Measurements from ENCODE around the gene MT1H. TPM values are rescaled to one million over a fixed set of nuclear protein-coding genes. Genes with fewer than 3 reads are reported as not detected.

Gene MT1H
- total RNA-seq, 5 donors from 2014 or later (not counting 1 experiment from before 2014, with no cell fraction given): 1.4 TPM; not detected in 4

DNA sequence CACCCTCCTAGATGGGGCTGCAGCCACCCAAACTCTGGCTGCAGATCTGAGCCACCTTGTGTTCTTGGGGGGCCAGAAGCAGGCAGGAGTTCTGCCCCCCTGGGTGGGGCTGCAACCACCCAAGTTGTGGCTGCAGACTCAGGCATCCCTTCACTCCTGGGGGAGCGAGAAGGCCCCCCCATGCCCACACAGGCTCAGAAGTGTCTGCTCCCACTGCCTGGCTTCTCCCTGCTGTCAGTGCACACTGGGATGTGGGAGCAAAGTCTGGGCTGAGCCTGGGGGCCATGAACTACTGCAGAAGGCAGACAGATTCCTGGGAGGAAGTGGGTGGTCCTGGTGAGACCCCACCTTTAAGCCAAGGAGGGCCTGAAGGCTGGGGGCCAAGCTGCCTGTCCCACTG lies 25.6 kb downstream of the MT1H start:
- Histone ChIP-seq H3K36me3 (ENCODE audit: control insufficient read depth in 2 of 2, extremely low read depth in 1 of 2, insufficient read depth in 1 of 2, low read length in 1 of 2) (no peaks in the 10 kb centered on the region), H3K4me3 (ENCODE audit: control insufficient read depth in 1 of 2, extremely low read depth in 1 of 2, low read length in 1 of 2) (no peak overlapping the region), H3K4me1 (ENCODE audit: control insufficient read depth in 1 of 2, extremely low read depth in 1 of 2, insufficient read depth in 2 of 2, low read length in 2 of 2) (no peaks in the 10 kb centered on the region), H3K9me3 (no peaks in the 10 kb centered on the region), H3K27me3 (replicated peaks in 1 of 2; ENCODE audit: control insufficient read depth in 2 of 2, extremely low read depth in 1 of 2, insufficient read depth in 2 of 2, low read length in 1 of 2) (peaks cover 0 to 14% of the 10 kb centered on the region in 2 experiments), H3K27ac (ENCODE audit: low read length) (no peak overlapping the region)
- Mint-ChIP-seq H3K27me3 (no peaks in the 10 kb centered on the region), H3K4me1 (no peaks in the 10 kb centered on the region), H3K27ac (no peak overlapping the region), H3K4me3 (no peak overlapping the region), H3K36me3 (no peaks in the 10 kb centered on the region), H3K9me3 (peaks cover 0 to 5% (median 0%) of the 10 kb centered on the region in 3 donors)
- WGBS (ENCODE audit: insufficient coverage): 67% methylated on average over 1 of the region's 1 CpG
- ATAC-seq (replicated peaks in 1 of 4): no peak
- POLR2A ChIA-PET: interaction anchor here in 1 of 2 donors (0.6 kb wide), 1 partner anchor 84 kb away, joined by 3 read pairs; no protein-coding TSS in a partner anchor
- DNase-seq: no peak
- CTCF ChIA-PET: no interaction called here

DNA sequence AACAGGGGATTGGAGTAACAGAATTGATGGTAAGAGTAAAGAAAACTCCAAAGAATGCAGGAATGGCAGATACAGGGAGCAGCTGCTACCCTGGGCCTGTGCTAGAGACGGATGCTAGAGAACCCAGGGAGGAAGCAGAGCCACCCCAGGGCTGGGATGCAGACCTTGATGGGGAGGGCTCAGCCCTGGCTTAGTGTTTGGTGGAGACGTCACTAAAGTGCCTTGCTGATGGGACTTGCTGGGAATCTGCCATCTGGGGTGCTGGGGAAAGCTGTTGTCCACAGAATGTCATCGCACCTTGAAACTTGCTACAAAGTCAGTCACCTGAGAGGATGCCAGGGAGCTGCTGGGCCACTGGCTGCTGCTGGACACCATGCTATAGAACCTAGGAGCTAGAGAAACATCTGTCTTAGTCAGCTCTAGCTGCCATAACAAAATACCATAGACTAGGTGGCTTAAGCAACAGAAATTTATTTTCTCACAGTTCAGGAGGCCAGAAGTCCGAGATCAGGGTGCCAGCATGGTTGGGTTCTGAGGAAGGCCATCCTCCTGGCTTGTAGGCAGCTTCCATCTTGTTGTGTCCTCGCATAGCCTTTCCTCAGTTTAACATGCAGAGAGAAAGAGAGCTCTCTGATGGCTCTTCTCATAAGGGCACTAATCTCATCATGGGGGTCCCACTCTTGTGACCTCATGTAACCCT lies 28.0 kb downstream of the MT1H start:
- no peaks in the 10 kb centered on the region for H3K36me3 ChIP-seq (ENCODE audit: control insufficient read depth in 2 of 2, extremely low read depth in 1 of 2, insufficient read depth in 1 of 2, low read length in 1 of 2)
- no peak for ATAC-seq (replicated peaks in 1 of 4)
- H3K27ac ChIP-seq (ENCODE audit: low read length): no peak overlapping the region
- Mint-ChIP-seq H3K4me3 (no peak overlapping the region), H3K4me1 (peaks cover 0 to 10% (median 8%) of the 10 kb centered on the region in 3 donors), H3K9me3 (peaks cover 0 to 5% (median 0%) of the 10 kb centered on the region in 3 donors), H3K27me3 (no peaks in the 10 kb centered on the region), H3K36me3 (no peaks in the 10 kb centered on the region), H3K27ac (no peak overlapping the region)
- H3K27me3 ChIP-seq (replicated peaks in 1 of 2; ENCODE audit: control insufficient read depth in 2 of 2, extremely low read depth in 1 of 2, insufficient read depth in 2 of 2, low read length in 1 of 2): peaks cover 0 to 8% of the 10 kb centered on the region in 2 experiments
- H3K9me3 ChIP-seq: no peaks in the 10 kb centered on the region
- DNase-seq: no peak
- H3K4me3 ChIP-seq (ENCODE audit: control insufficient read depth in 1 of 2, extremely low read depth in 1 of 2, low read length in 1 of 2): no peak overlapping the region
- 89% methylated on average over 5 of the region's 5 CpGs for WGBS (ENCODE audit: insufficient coverage)
- POLR2A ChIA-PET: no interaction called here
- H3K4me1 ChIP-seq (ENCODE audit: control insufficient read depth in 1 of 2, extremely low read depth in 1 of 2, insufficient read depth in 2 of 2, low read length in 2 of 2): peaks cover 0 to 3% of the 10 kb centered on the region in 2 experiments
- CTCF ChIA-PET: interaction anchor here in 1 of 2 donors (0.5 kb wide), 1 partner anchor 806 kb away, joined by 3 read pairs; no protein-coding TSS in a partner anchor

- WGBS (ENCODE audit: insufficient coverage): no CpG with 5 or more reads among the region's 1 CpG
- H3K27ac Mint-ChIP-seq: no peak overlapping the region
Observed at GRCh38 chr16:56700195-56700594, 30.6 kb downstream of the MT1H start.

DNA sequence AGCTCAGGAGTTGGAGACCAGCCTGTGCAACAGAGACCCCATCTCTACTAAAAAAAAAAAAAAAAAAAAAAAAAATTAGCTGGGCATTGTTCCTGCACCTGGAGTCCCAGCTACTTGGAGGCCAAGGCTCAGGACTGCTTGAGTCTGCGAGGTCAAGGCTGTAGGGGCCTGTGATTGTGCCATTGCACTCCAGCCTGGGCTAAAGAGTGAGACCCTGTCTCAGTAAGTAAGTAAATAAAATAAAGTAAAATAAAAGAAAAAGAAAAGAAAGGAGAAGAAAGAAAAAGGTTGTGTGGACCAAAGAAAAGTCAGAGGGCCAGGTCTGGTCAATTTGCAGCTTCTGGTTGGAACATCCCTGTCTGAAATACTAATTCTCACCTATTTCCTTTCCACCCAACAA lies 31.0 kb downstream of the MT1H start:
- H3K4me3 ChIP-seq (ENCODE audit: control insufficient read depth in 1 of 2, extremely low read depth in 1 of 2, low read length in 1 of 2): no peak overlapping the region
- H3K9me3 ChIP-seq: no peaks in the 10 kb centered on the region
- peaks cover 0 to 3% of the 10 kb centered on the region in 2 experiments for H3K4me1 ChIP-seq (ENCODE audit: control insufficient read depth in 1 of 2, extremely low read depth in 1 of 2, insufficient read depth in 2 of 2, low read length in 2 of 2)
- H3K4me3 Mint-ChIP-seq: no peak overlapping the region
- no peaks in the 10 kb centered on the region for H3K36me3 ChIP-seq (ENCODE audit: control insufficient read depth in 2 of 2, extremely low read depth in 1 of 2, insufficient read depth in 1 of 2, low read length in 1 of 2)
- no peak overlapping the region for H3K27ac ChIP-seq (ENCODE audit: low read length)
- H3K27ac Mint-ChIP-seq: no peak overlapping the region
- ATAC-seq (replicated peaks in 1 of 4): no peak
- H3K27me3 ChIP-seq (replicated peaks in 1 of 2; ENCODE audit: control insufficient read depth in 2 of 2, extremely low read depth in 1 of 2, insufficient read depth in 2 of 2, low read length in 1 of 2): peaks cover 0 to 2% of the 10 kb centered on the region in 2 experiments
- POLR2A ChIA-PET: interaction anchor here in 1 of 2 donors (0.6 kb wide), 1 partner anchor 155 kb away, joined by 4 read pairs; no protein-coding TSS in a partner anchor
- H3K4me1 Mint-ChIP-seq: peaks cover 0 to 10% (median 10%) of the 10 kb centered on the region in 3 donors
- 100% methylated on average over 1 of the region's 1 CpG for WGBS (ENCODE audit: insufficient coverage)
- H3K36me3 Mint-ChIP-seq: no peaks in the 10 kb centered on the region
- DNase-seq: no peak
- peaks cover 0 to 5% (median 0%) of the 10 kb centered on the region in 3 donors for H3K9me3 Mint-ChIP-seq
- no peaks in the 10 kb centered on the region for H3K27me3 Mint-ChIP-seq
- CTCF ChIA-PET: interaction anchor here (0.5 to 3.7 kb wide), 13 partner anchors 12 to 438 kb away, joined by 3 to 93 read pairs (median 6); partner anchors contain the start of gene MT2A (in 1 of the 2)

More at GRCh38 chr16:56700195-56700594, 30.6 kb downstream of the MT1H start:
- ChIA-PET POLR2A (interaction anchor here in 1 of 2 donors (0.6 kb wide), 2 partner anchors 155 to 1884 kb away, joined by 3 to 4 read pairs; no protein-coding TSS in a partner anchor), CTCF (interaction anchor here (0.5 to 3.1 kb wide), 11 partner anchors 16 to 637 kb away, joined by 3 to 35 read pairs (median 6); partner anchors contain the start of gene MT2A (in 1 of the 2))
- DNase-seq: no peak
- Mint-ChIP-seq H3K36me3 (no peaks in the 10 kb centered on the region), H3K9me3 (peaks cover 0 to 5% (median 0%) of the 10 kb centered on the region in 3 donors), H3K4me1 (peaks cover 0 to 10% (median 8%) of the 10 kb centered on the region in 3 donors), H3K4me3 (no peak overlapping the region), H3K27me3 (no peaks in the 10 kb centered on the region)
- Histone ChIP-seq H3K4me3 (ENCODE audit: control insufficient read depth in 1 of 2, extremely low read depth in 1 of 2, low read length in 1 of 2) (no peak overlapping the region), H3K27me3 (replicated peaks in 1 of 2; ENCODE audit: control insufficient read depth in 2 of 2, extremely low read depth in 1 of 2, insufficient read depth in 2 of 2, low read length in 1 of 2) (peaks cover 0 to 6% of the 10 kb centered on the region in 2 experiments), H3K36me3 (ENCODE audit: control insufficient read depth in 2 of 2, extremely low read depth in 1 of 2, insufficient read depth in 1 of 2, low read length in 1 of 2) (no peaks in the 10 kb centered on the region), H3K27ac (ENCODE audit: low read length) (no peak overlapping the region), H3K9me3 (no peaks in the 10 kb centered on the region), H3K4me1 (ENCODE audit: control insufficient read depth in 1 of 2, extremely low read depth in 1 of 2, insufficient read depth in 2 of 2, low read length in 2 of 2) (peaks cover 0 to 3% of the 10 kb centered on the region in 2 experiments)
- no peak for ATAC-seq (replicated peaks in 1 of 4)

GRCh38 chr16:56701534-56701933 lies 31.9 kb downstream of the MT1H start:
- Histone ChIP-seq H3K36me3 (ENCODE audit: control insufficient read depth in 2 of 2, extremely low read depth in 1 of 2, insufficient read depth in 1 of 2, low read length in 1 of 2) (no peaks in the 10 kb centered on the region), H3K27ac (ENCODE audit: low read length) (no peak overlapping the region), H3K27me3 (replicated peaks in 1 of 2; ENCODE audit: control insufficient read depth in 2 of 2, extremely low read depth in 1 of 2, insufficient read depth in 2 of 2, low read length in 1 of 2) (peaks cover 0 to 2% of the 10 kb centered on the region in 2 experiments), H3K4me1 (ENCODE audit: control insufficient read depth in 1 of 2, extremely low read depth in 1 of 2, insufficient read depth in 2 of 2, low read length in 2 of 2) (peaks cover 0 to 3% of the 10 kb centered on the region in 2 experiments), H3K4me3 (ENCODE audit: control insufficient read depth in 1 of 2, extremely low read depth in 1 of 2, low read length in 1 of 2) (no peak overlapping the region), H3K9me3 (no peaks in the 10 kb centered on the region)
- CTCF ChIA-PET: interaction anchor here (0.6 to 3.7 kb wide), 49 partner anchors 10 to 1034 kb away, joined by 3 to 93 read pairs (median 4); partner anchors contain the start of genes ADGRG5 (in 1 of the 2), BBS2 (in 1 of the 2), KATNB1 (in 1 of the 2) and MT1B (in 1 of the 2)
- peak overlapping the region in 1 of 2 donors; percentile 58 for H3K27ac Mint-ChIP-seq
- POLR2A ChIA-PET: interaction anchor here in 1 of 2 donors (0.6 kb wide), 1 partner anchor 214 kb away, joined by 4 read pairs; no protein-coding TSS in a partner anchor
- ATAC-seq (replicated peaks in 1 of 4) (no peak), DNase-seq (no peak)
- 100% methylated on average over 1 of the region's 7 CpGs for WGBS (ENCODE audit: insufficient coverage)
- H3K27me3 Mint-ChIP-seq: no peaks in the 10 kb centered on the region
- peaks cover 0 to 11% (median 10%) of the 10 kb centered on the region in 3 donors for H3K4me1 Mint-ChIP-seq
- no peak overlapping the region for H3K4me3 Mint-ChIP-seq
- H3K9me3 Mint-ChIP-seq: peaks cover 0 to 5% (median 0%) of the 10 kb centered on the region in 3 donors
- no peaks in the 10 kb centered on the region for H3K36me3 Mint-ChIP-seq

- Mint-ChIP-seq H3K27ac (no peak overlapping the region), H3K27me3 (no peaks in the 10 kb centered on the region), H3K36me3 (no peaks in the 10 kb centered on the region), H3K9me3 (no peaks in the 10 kb centered on the region), H3K4me3 (no peak overlapping the region), H3K4me1 (peaks cover 8 to 14% (median 13%) of the 10 kb centered on the region in 3 donors)
- Histone ChIP-seq H3K9me3 (no peaks in the 10 kb centered on the region), H3K27ac (ENCODE audit: low read length) (no peak overlapping the region), H3K4me3 (ENCODE audit: control insufficient read depth in 1 of 2, extremely low read depth in 1 of 2, low read length in 1 of 2) (no peak overlapping the region), H3K36me3 (ENCODE audit: control insufficient read depth in 2 of 2, extremely low read depth in 1 of 2, insufficient read depth in 1 of 2, low read length in 1 of 2) (no peaks in the 10 kb centered on the region), H3K27me3 (replicated peaks in 1 of 2; ENCODE audit: control insufficient read depth in 2 of 2, extremely low read depth in 1 of 2, insufficient read depth in 2 of 2, low read length in 1 of 2) (no peaks in the 10 kb centered on the region), H3K4me1 (ENCODE audit: control insufficient read depth in 1 of 2, extremely low read depth in 1 of 2, insufficient read depth in 2 of 2, low read length in 2 of 2) (peaks cover 0 to 5% of the 10 kb centered on the region in 2 experiments)
- CTCF ChIA-PET: interaction anchor here (0.7 to 3.7 kb wide), 16 partner anchors 12 to 483 kb away, joined by 3 to 93 read pairs (median 6); partner anchors contain the start of genes MT2A (in 1 of the 2), PSME3IP1 (in 1 of the 2) and RSPRY1 (in 1 of the 2)
- POLR2A ChIA-PET: no interaction called here
- DNase-seq: no peak
- WGBS (ENCODE audit: insufficient coverage): 100% methylated on average over 2 of the region's 5 CpGs
- ATAC-seq (replicated peaks in 1 of 4): no peak
Observed at GRCh38 chr16:56702836-56703235, 33.2 kb downstream of the MT1H start.
